GM18502 (cell line): ENCODE measurements around the gene RAP2C.

Source experiments
- ATAC-seq: cut with Tn5 transposase; IDR thresholded peaks from one replicate; pipeline ENCODE4 v1.9.1; 2021; ENCODE audit warnings: mild to moderate bottlenecking; ENCODE audit not compliant: unreplicated experiment, poor library complexity

The RAP2C gene

GRCh38 chrX:132219343-132219768, at the start of gene RAP2C:
TSS of gene RAP2C (minus strand) at chrX:132219447. CDS start at chrX:132217268, 2,179 bp downstream.
- peak; percentile 65 for ATAC-seq

DNA sequence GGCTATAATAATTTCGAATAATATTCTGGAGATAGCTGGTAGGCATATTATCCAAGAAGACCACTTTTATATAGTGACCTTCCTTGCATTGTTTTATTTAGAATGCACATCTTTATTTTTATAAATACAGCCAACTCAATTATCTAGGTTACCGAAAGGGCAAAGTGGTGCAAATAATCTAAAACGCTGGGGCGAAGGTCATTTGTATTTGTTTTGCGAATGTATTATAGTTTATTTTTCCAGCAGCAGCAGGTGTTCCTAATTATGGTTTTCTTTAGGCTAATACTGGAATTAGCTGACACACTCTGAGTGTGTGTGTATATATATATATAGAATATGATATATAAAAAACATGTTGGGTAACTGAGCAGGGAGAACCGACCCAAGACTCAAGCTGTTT, 48.1 kb upstream of the RAP2C start:
- no peak for ATAC-seq

DNA sequence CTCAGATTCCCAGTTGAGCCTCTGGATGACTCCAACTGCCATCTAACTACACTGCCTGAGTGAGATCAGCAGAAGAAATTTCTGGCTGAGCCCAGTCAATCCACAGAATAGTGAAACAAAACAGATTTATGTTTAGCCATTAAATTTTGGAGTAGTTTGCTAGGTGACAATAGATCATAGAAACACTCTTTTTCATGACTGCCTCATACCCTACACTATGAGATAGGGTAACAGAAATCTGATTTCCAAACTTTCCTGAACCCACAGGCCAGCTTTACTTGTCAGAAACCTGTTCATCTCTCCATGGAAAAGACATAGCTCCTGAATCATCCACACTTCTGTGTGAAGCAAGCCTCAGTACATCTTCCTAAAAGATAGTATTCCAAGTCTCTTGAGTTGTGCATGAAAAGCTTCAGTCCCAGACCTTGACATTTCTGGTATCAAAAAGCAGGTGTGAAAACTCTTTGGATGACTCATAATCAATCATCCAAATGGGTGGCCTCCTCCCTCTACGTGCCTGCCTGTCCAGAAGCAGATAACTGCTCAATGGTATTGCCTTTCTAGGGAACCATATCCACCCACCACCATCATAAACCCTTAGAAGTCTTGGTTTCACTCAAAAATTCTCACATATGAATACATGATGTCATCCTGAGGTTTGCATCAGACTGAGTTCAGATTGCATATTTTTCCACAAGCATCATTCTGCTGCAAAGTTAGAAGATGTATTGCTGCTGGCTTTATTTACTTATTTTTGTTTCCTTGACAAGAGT, 47.5 kb upstream of the RAP2C start:
- peak; percentile 70 for ATAC-seq

- no peak for ATAC-seq
Measured at GRCh38 chrX:132263127-132263526, 43.9 kb upstream of the RAP2C start.

- no peak for ATAC-seq
Measured at GRCh38 chrX:132258509-132258908, 39.3 kb upstream of the RAP2C start.

DNA sequence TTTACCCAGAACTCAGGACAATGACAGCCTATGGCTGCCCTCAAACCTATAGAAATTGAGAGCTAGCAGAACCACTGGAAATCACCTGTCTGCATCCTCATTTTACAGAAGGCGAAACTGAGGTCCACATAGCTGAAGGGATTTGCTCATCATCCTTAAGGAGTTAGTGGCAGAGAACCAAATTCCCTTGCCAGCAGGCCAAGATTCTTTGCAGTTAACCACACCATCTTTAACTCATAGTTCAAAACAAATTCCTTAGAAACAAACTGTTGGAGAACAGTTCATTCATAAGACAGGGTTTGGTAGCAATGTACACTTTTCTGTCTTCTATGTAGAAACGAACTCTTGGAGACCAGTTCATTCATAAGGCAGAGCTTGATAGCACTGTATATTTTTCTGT, 37.9 kb upstream of the RAP2C start:
- no peak for ATAC-seq

GRCh38 chrX:132236121-132236520, 16.9 kb upstream of the RAP2C start:
- no peak for ATAC-seq

GRCh38 chrX:132235488-132235887, 16.2 kb upstream of the RAP2C start:
- ATAC-seq: no peak

- ATAC-seq: no peak
Measured at GRCh38 chrX:132231587-132231986, 12.3 kb upstream of the RAP2C start.

GRCh38 chrX:132227383-132228112, 8.3 kb upstream of the RAP2C start:
- no peak for ATAC-seq

GRCh38 chrX:132226169-132226568, 6.9 kb upstream of the RAP2C start:
- no peak for ATAC-seq

DNA sequence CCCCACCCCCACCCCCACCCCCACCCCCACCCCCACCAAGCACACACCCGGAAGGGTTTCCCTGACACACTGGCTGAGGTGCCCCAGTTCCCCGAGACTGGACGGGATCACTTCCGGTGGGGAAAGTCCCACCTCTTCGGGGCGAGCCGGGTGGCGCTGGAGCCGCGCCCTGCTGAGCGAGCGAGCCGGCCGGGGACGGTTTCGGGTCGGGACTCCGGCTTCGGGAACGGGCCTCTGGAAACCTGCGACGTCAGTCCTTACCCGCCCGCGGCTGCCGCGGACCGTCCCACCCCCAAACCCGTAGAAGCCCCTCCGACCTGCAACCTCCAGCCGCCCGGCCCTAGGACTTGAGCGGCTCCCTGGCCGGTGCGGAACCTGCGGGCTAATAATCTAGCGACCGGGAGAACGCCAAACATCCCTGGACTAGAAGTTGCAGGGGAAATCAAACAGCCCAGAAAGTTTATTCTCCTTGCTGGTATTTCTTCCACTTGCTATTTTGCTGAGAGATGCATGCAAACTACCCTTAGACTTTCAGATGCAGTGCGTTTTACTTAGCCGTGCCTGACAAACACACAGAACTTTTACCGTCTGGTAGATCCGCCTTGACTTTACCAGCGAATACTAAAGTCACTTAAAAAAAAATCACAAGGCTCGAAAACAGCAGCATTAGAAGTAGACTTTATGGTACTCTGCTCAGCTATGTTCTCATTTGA, 991 bp downstream of the RAP2C start:
- peak; percentile 55 for ATAC-seq

DNA sequence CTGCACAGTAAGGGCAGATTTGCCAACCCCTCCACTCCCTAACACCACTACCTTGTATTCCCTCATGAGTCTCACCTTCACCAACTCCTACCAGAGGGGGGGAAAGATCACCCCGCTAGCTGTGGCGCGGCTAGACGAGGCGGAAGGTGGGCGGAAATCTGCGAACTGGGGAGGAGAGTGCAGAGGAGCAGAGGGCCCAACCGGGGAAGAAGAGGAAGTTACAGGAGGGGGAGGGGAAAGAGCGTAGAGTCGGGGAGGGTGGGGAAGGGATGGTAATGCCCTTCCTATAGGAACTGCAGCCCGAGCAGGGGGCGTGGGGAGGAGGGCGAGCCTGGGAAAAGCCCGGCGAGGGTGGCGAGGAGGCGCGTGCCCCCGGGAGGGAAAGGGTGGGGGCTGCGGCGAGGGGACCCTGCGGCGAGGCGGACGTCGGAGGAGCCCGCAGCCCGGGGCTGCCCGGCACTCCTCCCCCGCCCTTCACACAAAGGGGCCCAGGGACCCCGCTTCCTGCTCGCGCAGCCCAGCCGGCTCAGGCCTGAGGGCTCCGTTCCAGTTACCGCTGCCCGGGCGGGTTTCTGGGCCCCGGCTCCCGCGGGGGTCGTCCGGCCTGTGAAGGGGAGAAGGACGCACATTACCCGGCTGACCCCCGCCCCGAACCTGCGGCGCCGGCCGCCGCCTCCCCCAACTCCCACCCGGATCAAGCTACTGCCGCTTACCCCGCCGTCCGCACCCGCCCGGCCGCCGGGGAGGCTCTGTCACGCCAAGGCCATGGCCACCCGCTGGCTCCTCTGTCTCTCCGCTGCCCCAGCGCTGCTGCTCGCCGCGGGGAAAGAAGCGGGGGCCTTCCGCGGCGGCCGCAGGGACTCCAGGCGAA, 1.8 kb downstream of the RAP2C start:
- peak; percentile 64 for ATAC-seq

DNA sequence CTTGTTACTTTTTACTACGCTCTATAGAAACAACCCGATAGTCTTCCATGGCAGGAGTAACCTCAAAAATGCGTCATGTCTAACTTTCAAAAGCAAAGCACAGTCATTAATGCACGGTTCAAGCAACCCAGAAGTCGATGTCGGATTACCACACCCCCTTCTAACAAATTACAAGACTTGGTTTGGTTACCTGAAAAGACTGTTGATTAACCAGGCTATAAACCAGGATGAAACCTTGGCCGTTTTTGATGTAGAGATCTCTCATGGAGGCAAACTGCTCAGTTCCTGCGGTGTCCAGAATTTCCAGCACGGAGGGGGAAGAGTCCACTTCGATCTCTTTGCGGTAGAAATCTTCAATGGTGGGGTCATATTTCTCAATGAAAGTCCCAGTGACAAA, 2.4 kb downstream of the RAP2C start:
- ATAC-seq: peak; percentile 13

- no peak for ATAC-seq
Measured at GRCh38 chrX:132216283-132216682, 3.0 kb downstream of the RAP2C start.

DNA sequence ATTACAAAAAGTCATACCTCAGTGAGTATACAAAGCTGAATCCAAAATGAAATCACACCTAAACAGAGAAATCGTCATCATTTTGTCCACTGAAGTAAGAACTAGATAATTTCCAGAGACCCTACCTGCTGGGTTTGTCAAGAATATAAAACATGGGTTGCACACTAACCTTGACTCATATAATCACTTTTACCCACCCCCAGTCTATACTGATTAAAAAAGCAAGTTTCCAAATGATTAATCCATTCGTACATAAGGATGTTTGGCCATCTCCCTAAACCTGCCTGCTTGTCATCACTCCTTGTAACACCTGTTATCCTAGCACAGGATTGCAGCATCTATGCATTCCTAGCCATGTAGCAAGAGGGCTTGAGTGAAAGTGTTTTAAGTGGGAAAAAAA, 4.7 kb downstream of the RAP2C start:
- no peak for ATAC-seq

GRCh38 chrX:132209527-132209926, 9.7 kb downstream of the RAP2C start:
- ATAC-seq: no peak

- no peak for ATAC-seq
Measured at GRCh38 chrX:132208422-132208821, 10.8 kb downstream of the RAP2C start.

DNA sequence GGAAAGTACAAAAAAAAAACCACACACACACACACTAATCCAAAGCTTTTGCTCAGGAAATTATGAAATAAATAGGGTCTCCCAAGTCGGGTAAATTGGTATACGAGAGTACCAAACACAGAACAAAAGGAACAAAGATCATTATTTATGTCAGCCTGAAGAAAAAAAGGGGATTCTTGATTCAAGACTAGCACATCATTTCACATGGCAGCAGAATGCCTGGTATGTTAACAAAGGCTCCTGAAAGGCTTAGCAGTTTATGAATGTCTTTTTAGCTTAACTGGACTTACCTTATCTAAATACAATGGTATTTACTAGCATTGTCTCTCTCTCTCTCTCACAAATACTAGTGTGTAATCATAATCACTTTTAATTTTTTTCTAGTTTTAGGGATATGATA, 11.3 kb downstream of the RAP2C start:
- no peak for ATAC-seq

GRCh38 chrX:132206259-132206658, 13.0 kb downstream of the RAP2C start:
- no peak for ATAC-seq
